Activated CD8-positive, alpha-beta memory T cell treated with anti-CD3 and anti-CD28 coated beads, Interleukin-2, amount 50 U/mL, for 1 hour (primary cell): ENCODE data around the gene TUBA4B.
"Not testable (repeated sequence)": the region's sequence is repeated elsewhere in the genome, so short reads cannot be mapped to it uniquely, and the experiment has no call there.

Source experiments
- DNase-seq: peaks from one replicate; pipeline ENCODE4 v3.0.0-alpha.2; 2020; ENCODE audit errors: extremely low read depth

The TUBA4B gene

DNA sequence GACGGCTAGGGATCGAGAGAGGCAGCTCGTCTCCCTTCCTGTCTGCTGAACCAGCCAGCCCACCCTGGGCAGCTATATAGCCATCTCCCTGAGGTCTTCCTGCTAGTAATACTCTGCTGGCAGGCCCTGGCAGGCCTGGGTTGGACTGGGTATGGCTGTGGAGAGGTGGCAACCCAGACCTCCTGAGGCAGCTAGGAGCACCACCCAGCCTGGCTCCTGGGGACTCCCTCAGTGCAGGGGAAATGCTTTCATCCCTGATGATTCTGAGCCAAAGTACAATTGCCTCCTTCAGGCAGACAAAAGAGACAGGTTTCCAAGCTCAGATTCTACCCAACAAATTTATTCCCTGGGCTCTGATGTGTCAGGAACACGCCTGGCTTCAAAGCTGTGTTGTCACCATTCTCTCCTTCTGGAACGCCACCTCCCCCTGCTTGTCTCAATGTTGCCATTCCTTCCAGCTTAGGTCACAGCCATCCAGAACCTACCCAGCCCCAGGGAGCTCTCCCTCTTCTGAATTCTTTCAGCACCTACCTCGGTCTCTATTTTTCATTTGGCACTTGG, 21.4 kb downstream of the TUBA4B start:
- no peak for DNase-seq

DNA sequence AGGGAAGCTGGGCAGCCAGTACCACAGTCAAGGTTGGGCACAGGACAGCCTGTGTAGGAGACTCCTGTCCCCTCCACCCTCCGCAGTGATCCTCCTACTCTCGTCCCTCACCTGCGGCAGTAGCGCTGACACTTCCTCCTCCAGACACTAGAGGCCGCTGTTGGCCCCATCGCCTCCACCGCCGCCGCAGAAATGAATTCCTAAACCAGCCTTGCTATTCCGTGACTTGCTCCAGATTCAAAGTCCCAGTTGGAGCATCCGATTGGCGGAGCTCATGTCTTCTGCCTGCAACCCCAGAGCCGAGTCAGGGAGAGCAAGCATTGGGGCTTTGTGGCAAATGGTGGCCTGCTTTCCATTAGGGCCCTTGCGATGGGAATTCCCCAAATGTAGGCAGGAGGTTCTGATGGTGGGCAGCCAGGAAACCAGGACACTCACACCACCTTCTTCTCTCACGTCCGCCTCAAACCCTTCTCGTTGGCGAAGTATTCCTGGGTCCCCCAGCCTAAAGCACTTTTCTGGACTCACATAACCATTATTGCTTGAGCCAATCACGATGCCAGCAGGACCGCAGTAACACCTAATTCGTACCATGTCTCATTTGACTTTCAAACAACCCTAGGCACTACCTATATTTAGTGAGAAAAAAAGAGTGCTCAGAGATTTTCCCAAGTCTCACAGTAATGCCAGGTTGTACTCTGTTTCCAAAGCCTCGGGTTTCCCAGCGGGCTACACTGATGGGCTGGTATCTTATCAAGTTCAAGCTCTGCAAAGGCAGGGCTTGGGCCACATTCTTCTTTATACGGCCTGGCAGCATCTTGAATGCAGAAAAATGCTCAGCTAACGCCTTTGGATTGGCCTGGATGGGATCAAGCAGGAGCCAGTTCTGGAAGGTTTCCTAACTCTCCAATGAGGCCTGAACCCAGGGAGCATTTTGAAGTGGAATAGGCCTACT, 24.9 kb downstream of the TUBA4B start:
- DNase-seq = peak; percentile 39

DNA sequence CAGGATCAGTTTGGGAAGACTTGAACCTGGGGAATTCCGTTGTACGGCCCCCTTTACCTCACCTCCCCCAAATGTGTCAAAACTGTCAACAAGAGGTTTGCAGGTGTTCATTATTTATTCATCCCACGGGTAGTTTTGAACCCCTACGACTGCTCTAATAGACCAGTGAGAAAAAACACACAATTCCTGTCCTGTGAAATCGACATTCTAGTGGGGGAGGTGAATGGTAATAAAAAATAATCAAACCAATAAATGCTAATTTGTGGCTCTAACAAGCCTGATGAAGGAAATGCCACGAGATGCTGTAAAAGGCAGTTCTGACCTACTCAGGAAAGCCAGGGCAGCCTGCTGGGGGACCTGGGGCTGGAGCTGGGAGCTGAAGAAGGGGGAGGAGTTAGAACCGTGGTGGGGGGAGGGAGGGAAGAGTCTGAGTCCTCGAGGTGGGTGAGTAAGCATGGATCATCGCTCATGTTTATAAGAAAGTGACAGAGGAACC, 25.7 kb downstream of the TUBA4B start:
- DNase-seq = no peak

DNA sequence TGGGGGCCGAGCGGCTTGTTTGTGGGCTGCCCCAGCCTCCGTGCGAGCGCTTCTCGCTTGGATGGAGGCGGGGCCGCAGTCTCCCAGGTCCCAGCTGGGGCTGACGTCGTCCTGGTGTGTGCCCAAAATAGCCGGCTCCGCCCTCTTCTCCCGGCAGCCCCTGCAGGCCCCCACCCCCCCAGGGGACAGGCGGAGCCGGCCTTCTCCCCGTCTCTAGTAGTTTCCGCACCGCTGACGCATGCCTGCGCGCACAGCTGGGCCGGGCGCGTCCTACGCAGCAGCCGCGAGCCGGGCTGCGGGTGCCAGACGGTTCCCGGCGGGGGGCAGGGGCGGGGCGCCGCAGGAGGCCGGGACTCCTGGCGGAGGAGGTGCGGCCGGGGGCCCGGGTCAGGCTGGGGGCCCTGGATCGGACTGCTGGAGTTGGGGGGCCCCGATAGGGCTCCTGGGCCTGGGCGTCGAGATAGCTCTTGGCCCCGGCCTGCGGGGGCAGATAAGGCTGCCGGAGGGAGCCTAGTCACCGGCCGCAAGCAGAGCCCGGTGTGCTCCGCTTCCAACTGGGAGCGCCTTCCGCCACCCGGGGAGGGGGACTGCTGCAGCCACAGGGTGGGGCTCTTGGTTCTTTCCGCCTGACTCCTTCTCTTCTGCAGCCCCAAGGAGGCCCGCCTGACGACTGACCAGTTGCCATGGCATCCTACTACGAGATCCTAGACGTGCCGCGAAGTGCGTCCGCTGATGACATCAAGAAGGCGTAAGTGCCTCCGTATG, 26.3 kb downstream of the TUBA4B start, which contains the start of gene DNAJB2:
Gene DNAJB2 (plus strand): TSS at position 216 of the 765 bp plus-strand sequence. CDS start 468 bp downstream, at position 684.
- DNase-seq = peak; percentile 99

DNA sequence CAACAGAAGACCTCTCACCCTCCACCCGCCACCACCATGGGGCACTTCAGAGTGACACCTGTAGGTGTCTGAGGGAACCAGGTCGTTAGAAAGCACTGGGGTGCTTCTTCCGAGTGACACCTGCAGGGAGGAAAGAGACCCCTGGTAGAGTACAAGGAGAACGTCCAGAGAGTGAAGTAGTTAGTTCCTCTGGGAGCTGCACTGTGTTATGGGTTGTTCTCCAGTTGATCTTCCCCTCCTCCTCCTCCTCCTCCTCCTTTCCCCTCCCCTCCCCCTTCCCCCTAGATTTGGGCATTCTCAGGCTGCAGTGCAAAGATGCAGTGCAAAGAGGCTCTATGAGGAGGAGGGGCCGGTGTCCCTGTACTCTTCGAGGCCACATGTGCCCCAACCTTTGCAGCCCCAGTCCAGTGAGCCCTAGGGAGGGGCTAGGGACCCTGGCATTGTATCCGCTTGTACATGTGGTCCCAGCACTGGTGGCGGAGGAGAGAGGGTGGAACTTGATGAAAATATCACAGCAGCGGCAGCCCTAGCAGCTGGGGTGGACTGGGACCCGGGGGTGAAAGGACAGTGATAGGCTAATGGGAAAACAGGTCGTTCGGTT, 27.0 kb downstream of the TUBA4B start:
- no peak for DNase-seq

DNA sequence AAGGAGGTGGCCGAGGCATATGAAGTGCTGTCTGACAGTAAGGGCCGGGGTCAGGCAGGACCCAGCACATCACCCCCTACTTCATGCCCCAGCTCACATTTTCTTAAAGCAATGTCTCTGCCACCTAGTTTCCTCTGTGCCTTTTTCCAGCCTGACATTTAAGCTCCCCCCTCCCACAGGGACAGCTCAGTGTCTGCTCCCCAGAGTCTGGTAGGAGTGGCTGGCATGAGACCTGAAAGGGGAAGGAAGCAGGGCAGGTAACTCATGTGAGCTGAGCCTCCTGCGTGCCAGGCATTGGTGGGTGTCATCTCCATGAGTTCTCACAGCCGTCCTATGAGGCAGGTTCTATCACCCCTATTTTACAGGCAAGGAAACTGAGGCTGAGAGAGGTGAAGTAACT, 27.6 kb downstream of the TUBA4B start:
- no peak for DNase-seq

DNA sequence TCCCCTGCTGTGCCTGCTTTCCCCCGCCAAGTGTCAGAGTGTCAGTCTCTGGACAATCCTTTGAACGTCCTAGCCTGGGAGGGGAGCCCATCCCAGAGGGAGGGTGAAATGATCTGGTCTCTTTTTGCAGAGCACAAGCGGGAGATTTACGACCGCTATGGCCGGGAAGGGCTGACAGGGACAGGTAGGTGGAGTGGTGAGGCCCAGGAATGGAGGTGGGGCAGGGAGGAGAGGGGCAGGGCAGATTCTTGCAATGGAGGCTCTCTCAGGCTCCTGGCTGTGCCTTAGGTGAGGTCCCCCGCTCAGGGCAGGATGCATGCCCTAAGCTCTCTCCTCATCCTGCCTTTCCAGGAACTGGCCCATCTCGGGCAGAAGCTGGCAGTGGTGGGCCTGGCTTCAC, 28.5 kb downstream of the TUBA4B start:
- DNase-seq = no peak

DNA sequence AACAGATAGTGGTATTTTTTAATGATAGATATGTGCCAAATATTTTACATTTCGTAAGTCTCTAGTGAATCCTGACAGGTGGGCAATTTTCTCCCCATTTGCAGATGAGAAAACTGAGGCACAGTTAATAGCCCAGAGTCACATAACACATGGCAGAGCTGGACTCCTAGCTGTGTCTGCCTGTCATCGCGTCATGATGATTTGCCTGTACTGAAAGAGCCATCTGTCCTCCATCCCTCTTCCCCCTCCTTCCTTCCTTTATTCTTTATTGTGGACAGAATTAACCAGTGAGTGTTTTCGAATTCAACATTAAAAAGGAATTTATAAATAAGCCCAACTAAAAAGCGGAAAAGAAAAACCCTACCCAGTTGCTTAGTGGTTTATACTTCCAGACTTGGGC, 29.3 kb downstream of the TUBA4B start:
- no peak for DNase-seq

DNA sequence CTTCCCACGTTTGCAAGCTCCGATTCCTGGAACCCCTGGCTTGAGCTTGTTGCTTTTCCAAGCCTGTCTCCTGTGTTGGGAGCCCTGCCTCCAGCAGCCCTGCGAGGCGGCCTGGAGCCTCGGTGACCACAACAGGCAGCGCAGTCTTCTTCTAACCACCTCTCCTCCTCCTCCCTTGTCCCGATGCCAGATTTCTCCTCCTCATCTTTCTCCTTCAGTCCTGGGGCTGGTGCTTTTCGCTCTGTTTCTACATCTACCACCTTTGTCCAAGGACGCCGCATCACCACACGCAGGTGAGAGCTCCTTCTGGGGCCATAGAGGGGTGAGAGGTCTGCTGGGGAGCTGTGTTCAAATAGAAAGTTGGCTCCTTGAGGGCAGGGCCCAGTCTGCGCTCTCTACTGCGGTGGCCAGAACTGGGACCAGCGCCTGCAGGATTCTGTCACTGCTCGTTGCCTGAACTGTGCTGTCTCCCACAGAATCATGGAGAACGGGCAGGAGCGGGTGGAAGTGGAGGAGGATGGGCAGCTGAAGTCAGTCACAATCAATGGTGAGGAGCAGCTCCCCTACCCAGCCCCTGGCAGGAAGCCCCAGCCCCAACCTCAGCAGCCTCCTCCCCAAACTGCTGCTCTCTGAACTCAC, 30.0 kb downstream of the TUBA4B start:
- no peak for DNase-seq

DNA sequence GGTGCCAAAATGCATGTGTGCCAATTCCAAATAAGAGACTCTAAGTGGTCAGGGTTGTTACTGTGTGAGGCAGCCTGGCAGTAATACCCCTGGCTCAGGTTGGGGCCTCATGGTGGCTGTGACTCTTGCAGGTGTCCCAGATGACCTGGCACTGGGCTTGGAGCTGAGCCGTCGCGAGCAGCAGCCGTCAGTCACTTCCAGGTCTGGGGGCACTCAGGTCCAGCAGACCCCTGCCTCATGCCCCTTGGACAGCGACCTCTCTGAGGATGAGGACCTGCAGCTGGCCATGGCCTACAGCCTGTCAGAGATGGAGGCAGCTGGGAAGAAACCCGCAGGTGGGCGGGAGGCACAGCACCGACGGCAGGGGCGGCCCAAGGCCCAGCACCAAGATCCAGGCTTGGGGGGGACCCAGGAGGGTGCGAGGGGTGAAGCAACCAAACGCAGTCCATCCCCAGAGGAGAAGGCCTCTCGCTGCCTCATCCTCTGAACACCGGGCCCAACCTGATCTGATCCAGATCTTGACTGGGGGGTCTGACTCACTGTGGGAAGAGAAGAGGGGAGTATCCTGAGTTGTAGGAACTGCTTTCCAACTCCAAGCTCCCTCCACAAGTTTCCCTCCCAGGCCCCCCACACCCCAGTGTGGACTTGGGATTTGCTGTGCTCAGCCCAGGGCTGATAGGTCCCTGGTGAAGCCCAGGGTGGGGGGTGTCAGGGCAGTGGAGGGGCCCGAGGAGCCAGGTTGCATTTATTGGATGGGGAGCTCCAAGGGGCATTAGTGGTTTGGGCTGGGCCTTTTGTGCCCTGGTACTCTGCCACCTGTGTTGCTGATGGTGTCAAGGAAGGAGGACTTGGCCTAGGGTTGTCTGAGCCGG, 31.7 kb downstream of the TUBA4B start:
- no peak for DNase-seq

DNA sequence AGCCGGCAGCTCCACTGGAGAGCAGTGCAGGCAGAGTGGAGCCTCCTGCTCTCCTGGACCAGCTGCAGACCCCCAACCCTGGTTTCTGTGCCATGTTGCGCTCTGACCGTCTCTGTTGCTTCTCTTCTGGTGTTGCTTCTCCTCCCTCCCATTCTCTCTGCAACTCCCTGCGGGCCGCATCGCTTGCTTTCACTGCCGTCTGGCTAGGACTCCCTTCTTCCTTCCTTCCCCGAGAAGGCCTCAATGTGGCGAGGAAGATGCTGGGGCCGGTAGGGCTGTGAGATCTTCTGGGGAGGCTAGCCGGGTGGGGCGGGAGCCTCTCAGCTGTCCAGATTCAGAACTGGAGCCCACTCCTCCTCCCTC, 32.3 kb downstream of the TUBA4B start:
- DNase-seq = no peak

DNA sequence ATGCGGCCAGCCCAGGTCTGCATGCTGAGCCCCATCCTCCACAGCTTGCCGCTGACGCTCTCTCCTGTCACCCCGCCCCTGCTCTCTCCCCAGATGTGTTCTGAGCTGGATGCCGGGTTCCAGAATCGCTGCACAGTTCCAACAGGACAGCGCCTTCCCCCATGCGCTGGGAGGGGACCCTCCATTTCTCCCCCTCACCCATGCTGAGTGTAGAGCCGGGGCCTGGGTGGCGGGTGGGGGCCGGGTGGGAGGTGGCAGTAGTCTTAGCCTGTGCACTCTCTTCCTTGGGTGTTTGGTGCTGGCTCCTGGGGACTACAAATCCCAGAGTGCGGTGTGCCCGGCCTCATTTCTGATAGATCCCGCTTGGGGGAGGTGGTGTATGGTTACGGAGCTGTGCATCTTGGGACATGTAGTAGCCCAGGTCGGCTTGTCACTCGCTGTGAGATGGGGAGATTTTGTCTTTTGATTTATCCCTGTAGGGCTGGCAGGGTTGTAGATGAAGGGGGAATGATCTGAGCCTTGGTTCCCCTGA, 32.9 kb downstream of the TUBA4B start:
- DNase-seq = no peak

DNA sequence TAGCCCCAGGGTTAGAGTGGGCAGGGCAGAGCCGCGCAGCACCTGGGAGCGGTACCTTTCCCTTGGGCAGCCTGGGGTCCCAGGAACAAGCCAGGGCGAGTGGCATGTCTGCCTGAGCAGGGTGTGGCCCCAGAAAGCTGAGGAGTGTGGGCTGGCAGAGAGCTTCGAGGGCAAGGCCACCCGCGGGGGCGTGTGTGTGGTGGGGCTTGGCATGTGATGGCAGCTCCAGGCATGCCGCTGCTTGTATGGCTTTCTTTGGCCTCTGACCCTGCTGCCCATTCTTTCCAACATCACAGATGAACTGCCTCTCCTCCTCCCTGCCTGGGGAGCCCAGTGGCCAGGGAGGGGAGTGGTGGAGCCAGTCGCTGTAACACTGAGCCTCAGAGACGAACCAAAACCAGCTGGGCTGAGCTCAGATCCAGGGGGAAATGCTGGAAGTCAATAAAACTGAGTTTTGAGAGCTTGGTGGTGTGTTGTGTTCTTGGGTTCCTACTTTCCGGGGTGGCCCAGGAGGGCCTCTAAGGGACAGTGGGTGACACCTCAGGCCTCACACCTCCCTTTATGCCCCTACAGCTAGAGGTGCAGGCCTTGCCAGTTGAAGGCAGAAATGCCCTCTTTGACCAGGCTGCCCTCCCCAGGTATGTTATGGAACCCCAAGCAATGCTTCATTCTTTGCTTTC, 33.5 kb downstream of the TUBA4B start:
- no peak for DNase-seq

DNA sequence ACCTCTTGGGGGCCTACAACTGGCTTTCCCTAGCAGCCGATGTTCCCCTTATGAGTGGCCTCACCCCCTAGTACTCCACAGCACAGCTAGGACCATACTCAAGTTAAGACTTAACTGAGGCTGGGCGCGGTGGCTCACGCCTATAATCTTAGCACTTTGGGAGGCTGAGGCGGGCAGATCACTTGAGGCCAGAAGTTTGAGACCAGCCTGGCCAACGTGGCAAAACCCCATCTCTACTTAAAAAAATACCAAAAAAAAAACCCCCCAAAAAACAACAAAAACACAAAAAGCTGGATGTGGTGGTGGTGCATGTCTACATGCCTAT, 34.0 kb downstream of the TUBA4B start:
- not testable (repeated sequence) for DNase-seq

DNA sequence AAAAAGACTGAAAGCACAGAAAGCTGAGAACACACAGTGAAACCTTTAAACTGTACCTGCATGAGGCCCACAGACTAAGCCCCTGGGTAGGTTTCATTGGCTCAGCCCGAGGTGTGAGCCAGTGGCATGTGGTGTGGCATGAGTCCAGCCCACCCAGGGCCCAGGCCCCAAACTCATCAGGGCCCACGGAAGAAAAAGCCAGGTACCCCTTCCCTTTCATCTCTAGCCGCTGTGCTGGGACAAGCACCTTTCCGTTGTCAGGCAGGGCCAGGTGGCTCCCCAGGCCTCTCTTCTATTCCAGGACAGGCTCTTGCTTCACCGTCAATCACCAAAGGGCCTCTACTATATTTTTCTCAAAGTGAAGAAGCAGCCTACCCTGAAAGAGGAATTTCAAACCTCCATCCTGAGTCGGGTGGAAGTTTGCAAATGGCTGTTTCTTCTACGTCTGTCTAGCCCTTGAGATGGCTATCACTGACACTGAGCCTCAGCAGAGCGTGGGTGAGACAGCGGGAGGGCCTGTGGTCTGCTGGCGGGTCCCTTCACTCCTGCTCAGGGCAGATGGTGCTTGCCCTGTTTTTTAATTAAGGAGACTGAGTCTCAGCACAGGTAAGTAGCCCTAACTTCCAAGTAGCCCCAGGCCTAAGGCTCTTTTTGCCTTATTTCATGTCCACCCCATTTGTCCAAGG, 34.7 kb downstream of the TUBA4B start:
- no peak for DNase-seq

DNA sequence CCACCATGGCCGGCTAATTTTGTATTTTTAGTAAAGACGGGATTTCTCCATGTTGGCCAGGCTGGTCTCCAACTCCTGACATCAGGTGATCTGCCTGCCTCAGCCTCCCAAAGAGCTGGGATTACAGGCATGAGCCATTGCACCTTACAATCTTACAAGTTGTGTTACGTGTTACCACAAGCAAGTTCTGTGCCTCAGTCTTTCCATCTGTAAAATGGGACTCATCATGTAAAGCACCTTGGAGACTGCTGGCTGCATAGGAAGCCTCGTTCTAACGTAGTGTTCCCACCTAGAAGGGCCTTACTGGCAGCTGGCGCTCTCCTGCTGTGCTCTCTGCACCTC, 36.1 kb downstream of the TUBA4B start:
- no peak for DNase-seq

DNA sequence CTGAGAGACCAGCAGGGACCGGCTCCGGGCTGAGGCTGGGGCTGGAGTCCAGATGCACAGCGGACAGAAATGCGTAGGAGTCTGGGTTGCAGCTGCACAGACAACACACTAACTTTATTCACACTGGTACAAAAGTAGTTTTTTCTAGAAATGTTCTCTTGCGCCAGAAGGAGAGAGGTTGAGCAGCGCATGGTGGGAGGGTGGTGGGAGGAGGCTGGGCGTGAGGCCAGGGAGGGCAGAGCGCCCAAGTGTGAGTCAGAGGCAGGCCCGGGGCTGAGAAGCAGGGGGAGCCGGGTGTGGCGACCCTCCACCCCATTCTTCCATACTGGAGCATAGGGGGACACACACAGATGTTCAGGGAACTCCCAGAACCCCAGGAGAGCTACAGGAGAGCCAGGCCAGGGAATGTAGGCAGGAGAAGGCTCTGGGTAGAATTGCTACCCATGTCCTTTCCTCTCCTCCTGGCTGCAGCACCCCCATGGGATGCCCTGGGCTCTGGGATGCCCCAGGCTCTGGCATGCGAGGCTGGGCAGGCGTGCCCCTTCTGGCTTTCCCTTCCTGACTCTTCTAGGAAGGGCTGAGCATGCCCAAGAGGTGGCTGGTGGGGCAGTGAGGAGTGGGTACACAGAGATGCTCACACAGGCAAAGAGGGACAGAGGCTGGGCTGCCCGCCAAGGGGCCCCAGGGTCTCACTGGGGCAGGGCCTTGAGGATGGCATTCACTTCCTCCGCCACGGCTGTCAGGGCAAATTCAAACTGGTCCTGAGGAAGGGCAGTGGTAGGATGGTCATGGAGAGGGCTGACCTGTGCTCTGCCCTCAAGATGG, 36.7 kb downstream of the TUBA4B start:
- no peak for DNase-seq

DNA sequence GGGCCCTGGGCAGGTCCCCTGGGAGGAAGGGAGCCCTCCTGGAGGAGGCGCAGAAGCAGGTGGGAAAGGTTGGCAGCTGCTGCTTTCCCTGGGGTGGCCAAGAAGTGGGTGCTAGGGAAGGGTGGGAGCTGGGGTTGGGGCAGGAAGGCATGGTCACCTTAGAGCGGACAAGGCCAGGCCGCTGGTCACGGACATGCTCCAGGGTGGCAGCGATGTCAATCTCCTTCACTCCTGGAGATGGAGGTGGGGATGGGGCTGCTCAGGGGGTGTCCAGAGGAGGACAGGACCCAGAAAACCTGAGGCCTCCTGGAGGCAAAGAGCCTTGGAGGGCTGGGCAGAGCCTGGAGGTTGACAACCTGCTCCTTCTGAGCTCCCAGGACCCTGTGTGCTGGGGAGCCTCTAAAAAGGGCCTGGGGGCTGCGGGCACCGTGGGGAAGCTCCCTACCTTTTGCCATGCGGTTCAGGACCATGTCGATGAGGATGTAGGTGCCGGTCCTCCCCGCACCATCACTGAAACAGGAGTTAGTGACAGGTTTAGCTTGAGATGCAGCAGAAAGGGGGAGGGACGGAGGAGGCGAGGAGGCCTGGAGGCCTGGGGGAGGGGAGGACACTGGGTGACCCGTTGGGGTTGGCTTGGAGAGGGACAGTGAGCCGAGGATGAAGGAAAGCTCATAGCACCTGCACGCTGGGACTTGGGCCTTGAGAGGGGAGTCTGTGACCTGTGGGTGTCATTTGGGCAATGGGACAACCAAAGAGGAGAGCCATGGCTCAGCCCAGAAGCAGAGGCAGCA, 37.5 kb downstream of the TUBA4B start:
- no peak for DNase-seq
